HG02943 (cell line): ENCODE results near the gene GLT8D2.

Source experiments
- ATAC-seq: cut with Tn5 transposase; IDR thresholded peaks from one replicate; pipeline ENCODE4 v1.9.1; 2021; ENCODE audit warnings: mild to moderate bottlenecking, low read depth, moderate library complexity; ENCODE audit not compliant: unreplicated experiment

GLT8D2 gene

GRCh38 chr12:103957865-103958388 lies 92.1 kb downstream of the GLT8D2 start:
- no peak for ATAC-seq

- ATAC-seq = peak; percentile 16
Observed at GRCh38 chr12:103956509-103957027, 93.4 kb downstream of the GLT8D2 start.

DNA sequence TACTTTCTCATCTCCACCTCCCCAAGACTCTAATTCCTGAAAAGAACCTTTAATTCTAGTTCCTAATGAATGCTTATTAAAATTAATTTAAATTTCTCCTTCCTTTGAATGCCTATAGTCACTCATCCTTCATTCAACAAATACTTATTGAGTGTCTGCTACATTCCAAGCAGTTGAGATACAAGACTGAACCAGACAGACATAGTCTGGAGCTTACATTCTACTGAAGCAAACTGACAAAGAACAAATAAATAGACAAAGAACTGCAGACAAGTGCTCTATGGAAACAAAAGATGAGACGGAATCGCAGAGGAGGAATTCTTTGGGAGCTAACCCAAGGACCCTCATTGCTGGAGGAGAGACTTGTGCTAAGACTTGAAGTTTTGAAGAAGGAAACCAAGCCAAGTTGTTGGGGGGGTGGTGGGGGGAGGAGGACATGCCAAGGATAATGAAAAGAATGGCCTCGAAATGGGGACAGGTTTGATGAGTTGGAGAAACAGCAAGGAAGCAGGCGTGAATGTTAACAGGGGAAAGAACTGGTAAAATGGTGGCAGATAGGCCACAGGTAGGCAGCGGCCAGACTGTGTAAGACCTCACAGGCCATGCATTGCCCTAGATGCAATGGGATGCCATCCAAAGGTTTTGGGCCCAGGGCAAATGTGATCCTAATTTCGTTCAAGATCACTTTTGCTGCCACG lies 94.0 kb downstream of the GLT8D2 start:
- no peak for ATAC-seq

GRCh38 chr12:103952497-103952896 lies 97.5 kb downstream of the GLT8D2 start:
- ATAC-seq = no peak

DNA sequence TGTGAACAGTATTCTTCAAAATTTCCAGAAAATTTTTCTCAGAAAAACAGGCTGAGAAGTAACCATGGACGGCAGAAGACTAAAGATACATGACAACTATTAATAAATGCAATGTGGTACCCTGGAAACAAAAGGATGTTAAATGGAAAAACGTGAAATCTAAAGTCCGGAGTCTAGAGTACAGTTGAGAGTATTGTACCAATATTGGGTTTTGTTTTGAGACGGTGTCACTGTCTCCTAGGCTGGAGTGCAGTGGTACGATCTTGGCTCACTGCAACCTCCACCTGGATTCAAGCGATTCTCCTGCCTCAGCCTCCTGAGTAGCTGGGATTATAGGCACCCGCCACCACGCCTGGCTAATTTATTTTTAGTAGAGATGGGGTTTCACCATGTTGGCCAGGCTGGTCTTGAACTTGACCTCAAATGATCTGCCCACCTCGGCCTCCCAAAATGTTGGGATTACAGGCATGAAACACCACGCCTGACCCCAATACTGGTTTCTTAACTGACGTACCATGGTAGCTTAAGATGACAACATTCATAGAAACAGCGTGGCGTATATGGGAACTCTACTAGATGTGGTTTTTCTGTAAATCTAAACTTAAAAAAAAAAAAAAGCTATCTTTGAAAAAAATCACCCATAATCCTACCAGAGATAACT lies 101.1 kb downstream of the GLT8D2 start:
- no peak for ATAC-seq

GRCh38 chr12:103947871-103948555 lies 102.0 kb downstream of the GLT8D2 start:
- ATAC-seq = no peak

DNA sequence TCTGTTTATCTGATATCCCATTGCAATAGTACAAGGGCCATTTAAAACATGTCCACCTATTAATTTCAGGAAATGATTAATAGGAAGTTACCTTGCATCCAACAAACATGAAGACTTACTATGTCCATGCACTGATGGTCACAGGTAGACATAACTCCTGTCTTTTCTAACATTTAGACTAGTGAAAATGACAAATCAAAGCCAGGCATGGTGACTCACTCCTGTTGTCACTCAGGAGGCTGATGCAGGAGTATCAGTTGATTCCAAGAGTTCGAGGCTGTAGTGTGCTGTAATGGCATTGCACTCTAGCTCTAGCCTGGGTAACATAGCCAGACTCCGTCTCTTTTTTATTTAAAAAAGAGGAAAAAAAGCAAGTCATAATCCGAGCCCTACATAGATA lies 105.0 kb downstream of the GLT8D2 start:
- no peak for ATAC-seq
